Fibroblast of lung (primary cell): ENCODE data around the gene ARHGDIA.

Experiments used
- EZH2 ChIP-seq: IDR thresholded peaks from 2 replicates; pipeline ENCODE4 v1.5.1; 2012; ENCODE audit warnings: low read length, control low read depth, mild to moderate bottlenecking; ENCODE audit errors: missing control alignments
- TF ChIP-seq, protein P1 (sequence below), 2 donors: IDR thresholded peaks in 1 of 2; conservative IDR thresholded peaks in 1 of 2; 1 replicate in 1 of 2; 2 replicates in 1 of 2; pipeline ENCODE4 v1.5.1; 2011 to 2012; ENCODE audit warnings: low read length in 2 of 2, control low read depth in 1 of 2, inconsistent platforms in 1 of 2, low read depth in 1 of 2, mild to moderate bottlenecking in 1 of 2

DNA sequence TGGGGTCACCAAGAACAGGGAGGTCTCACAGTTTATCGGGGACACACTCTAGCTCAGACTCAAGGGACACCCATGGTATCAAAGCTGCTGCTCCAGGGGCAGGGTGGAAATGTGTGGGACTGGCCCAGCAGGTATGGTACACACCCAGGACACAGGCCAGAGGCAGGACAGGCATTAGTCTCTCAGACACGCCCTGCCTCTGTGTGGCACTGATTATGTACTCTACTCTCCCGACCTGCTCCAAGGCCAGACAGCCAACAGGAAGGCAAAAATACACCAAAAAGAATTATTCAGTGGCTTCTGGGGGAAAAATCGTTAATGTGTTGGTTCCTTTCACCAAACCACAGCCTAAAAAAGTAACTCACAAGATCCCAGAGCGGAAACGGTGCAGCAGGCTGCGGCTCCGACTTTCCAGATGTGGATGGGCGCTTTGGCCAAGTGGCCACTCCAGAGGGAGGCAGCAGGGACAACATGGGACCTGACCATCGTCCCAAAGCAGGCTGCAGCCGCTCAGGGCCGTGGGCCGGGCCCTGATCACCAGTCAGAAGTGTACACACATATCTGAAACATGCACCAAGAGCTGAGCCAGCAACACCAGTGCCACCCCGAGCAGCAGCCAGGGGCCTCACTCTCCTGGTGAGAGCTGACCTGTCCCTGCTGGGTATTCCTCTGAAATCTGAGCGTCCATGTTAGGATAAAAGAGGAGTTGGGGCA is 47.9 kb upstream of the ARHGDIA start:
- no peak for TF ChIP-seq EZH2
- TF ChIP-seq, protein P1, sequence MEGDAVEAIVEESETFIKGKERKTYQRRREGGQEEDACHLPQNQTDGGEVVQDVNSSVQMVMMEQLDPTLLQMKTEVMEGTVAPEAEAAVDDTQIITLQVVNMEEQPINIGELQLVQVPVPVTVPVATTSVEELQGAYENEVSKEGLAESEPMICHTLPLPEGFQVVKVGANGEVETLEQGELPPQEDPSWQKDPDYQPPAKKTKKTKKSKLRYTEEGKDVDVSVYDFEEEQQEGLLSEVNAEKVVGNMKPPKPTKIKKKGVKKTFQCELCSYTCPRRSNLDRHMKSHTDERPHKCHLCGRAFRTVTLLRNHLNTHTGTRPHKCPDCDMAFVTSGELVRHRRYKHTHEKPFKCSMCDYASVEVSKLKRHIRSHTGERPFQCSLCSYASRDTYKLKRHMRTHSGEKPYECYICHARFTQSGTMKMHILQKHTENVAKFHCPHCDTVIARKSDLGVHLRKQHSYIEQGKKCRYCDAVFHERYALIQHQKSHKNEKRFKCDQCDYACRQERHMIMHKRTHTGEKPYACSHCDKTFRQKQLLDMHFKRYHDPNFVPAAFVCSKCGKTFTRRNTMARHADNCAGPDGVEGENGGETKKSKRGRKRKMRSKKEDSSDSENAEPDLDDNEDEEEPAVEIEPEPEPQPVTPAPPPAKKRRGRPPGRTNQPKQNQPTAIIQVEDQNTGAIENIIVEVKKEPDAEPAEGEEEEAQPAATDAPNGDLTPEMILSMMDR (conservative IDR thresholded peaks at IDR 0.05 in 1 of 2, IDR thresholded peaks at IDR 0.05 in 1 of 2; ENCODE audit: low read depth in 1 of 2, low read length in 2 of 2) = no peak
